H1 (cell line): ENCODE results near the gene SLIT3.

Source experiments
- CEBPB ChIP-seq: IDR thresholded peaks from 2 replicates; pipeline ENCODE4 v1.6.1; 2012; ENCODE audit warnings: low read depth, low read length
- CHD1 ChIP-seq: IDR thresholded peaks from 2 replicates; pipeline ENCODE4 v1.6.1; 2012; ENCODE audit warnings: low read depth, low read length, improper control_type of control experiment
- CHD2 ChIP-seq: IDR thresholded peaks from 2 replicates; pipeline ENCODE4 v1.6.1; 2012; ENCODE audit warnings: low read length, improper control_type of control experiment
- EP300 ChIP-seq, 2 experiments: IDR thresholded peaks; 1 replicate in 1 of 2; 2 replicates in 1 of 2; pipeline ENCODE4 v1.6.1; 2011 to 2012; ENCODE audit warnings: low read depth in 2 of 2, low read length in 2 of 2, mild to moderate bottlenecking in 2 of 2, borderline replicate concordance in 1 of 2, inconsistent platforms in 1 of 2, moderate library complexity in 1 of 2
- EZH2 ChIP-seq: fragments of 200-600 bp; sonication (generic); IDR thresholded peaks from 2 replicates; pipeline ENCODE4 v1.7.1; 2012; ENCODE audit warnings: low read depth, mild to moderate bottlenecking, moderate library complexity, low read length, inconsistent platforms; ENCODE audit not compliant: severe bottlenecking
- POLR2AphosphoS5 ChIP-seq: IDR thresholded peaks from 2 replicates; pipeline ENCODE4 v1.6.1; 2011; ENCODE audit warnings: low read depth, low read length
- SAP30 ChIP-seq: fragments of 300-600 bp; sonication (generic); IDR thresholded peaks from 2 replicates; pipeline ENCODE4 v1.7.1; 2012; ENCODE audit warnings: low read length, moderate library complexity, mild to moderate bottlenecking, inconsistent platforms; ENCODE audit not compliant: insufficient read depth, insufficient replicate concordance
- SIN3A ChIP-seq, 2 experiments: IDR thresholded peaks in 1 of 2; conservative IDR thresholded peaks in 1 of 2; 2 replicates each; pipeline ENCODE4 v1.6.1; 2011 to 2012; ENCODE audit warnings: low read length in 2 of 2, improper control_type of control experiment in 1 of 2, low read depth in 1 of 2, mild to moderate bottlenecking in 1 of 2
- ZNF274 ChIP-seq: IDR thresholded peaks from 2 replicates; pipeline ENCODE4 v1.7.0; 2012; ENCODE audit warnings: low read length, borderline replicate concordance; ENCODE audit errors: extremely low read depth
- TF ChIP-seq, protein P1 (sequence below): IDR thresholded peaks from 2 replicates; pipeline ENCODE4 v1.6.1; 2012; ENCODE audit warnings: low read length, inconsistent platforms
- TF ChIP-seq, protein P2 (sequence below), 3 experiments: IDR thresholded peaks; 1 replicate in 2 of 3; 2 replicates in 1 of 3; pipeline versions ENCODE4 v1.5.1 to v1.6.1; 2011; ENCODE audit warnings: low read length in 3 of 3, mild to moderate bottlenecking in 3 of 3, inconsistent platforms in 2 of 3, low read depth in 1 of 3, moderate library complexity in 1 of 3; ENCODE audit not compliant: insufficient read depth in 1 of 3; ENCODE audit errors: control extremely low read depth in 1 of 3

DNA sequence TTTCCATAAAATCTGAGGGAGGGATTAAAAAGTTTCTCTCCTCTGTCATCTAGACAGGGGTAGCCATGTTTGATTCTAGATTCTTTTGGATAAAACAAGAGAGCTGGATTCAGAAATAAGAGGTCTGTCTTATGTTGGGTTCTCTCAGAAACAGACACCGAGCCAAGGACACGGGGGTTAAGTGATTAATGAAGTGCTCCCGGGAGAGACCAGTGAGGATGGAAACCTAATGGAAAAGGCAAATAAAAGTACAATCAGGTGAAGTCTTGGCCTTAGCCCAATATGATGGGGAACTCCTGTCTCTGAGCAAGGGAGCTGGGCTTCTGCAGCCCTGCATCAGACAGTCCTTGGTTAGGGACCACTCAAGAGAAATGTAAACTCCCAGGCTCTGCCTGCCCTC, 413.0 kb downstream of the SLIT3 start:
- TF ChIP-seq, protein P1, sequence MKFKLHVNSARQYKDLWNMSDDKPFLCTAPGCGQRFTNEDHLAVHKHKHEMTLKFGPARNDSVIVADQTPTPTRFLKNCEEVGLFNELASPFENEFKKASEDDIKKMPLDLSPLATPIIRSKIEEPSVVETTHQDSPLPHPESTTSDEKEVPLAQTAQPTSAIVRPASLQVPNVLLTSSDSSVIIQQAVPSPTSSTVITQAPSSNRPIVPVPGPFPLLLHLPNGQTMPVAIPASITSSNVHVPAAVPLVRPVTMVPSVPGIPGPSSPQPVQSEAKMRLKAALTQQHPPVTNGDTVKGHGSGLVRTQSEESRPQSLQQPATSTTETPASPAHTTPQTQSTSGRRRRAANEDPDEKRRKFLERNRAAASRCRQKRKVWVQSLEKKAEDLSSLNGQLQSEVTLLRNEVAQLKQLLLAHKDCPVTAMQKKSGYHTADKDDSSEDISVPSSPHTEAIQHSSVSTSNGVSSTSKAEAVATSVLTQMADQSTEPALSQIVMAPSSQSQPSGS = no peak
- TF ChIP-seq, protein P2, sequence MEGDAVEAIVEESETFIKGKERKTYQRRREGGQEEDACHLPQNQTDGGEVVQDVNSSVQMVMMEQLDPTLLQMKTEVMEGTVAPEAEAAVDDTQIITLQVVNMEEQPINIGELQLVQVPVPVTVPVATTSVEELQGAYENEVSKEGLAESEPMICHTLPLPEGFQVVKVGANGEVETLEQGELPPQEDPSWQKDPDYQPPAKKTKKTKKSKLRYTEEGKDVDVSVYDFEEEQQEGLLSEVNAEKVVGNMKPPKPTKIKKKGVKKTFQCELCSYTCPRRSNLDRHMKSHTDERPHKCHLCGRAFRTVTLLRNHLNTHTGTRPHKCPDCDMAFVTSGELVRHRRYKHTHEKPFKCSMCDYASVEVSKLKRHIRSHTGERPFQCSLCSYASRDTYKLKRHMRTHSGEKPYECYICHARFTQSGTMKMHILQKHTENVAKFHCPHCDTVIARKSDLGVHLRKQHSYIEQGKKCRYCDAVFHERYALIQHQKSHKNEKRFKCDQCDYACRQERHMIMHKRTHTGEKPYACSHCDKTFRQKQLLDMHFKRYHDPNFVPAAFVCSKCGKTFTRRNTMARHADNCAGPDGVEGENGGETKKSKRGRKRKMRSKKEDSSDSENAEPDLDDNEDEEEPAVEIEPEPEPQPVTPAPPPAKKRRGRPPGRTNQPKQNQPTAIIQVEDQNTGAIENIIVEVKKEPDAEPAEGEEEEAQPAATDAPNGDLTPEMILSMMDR (IDR thresholded peaks at IDR 0.05; ENCODE audit: control extremely low read depth in 1 of 3, insufficient read depth in 1 of 3, low read depth in 1 of 3, low read length in 3 of 3) = no peak
- TF ChIP-seq POLR2AphosphoS5 (no peak), CHD1 (no peak), EZH2 (no peak), CEBPB (no peak), SIN3A (conservative IDR thresholded peaks at IDR 0.05 in 1 of 2, IDR thresholded peaks at IDR 0.05 in 1 of 2; ENCODE audit: low read depth in 1 of 2, low read length in 2 of 2) (no peak), ZNF274 (no peak), CHD2 (no peak), EP300 (IDR thresholded peaks at IDR 0.05; ENCODE audit: borderline replicate concordance in 1 of 2, low read depth in 2 of 2, low read length in 2 of 2) (no peak), SAP30 (no peak)
